HG02759 (cell line): ENCODE data around the gene R3HDM2.

ENCODE experiments used
- ATAC-seq: cut with Tn5 transposase; IDR thresholded peaks from one replicate; pipeline ENCODE4 v1.9.1; 2021; ENCODE audit warnings: mild to moderate bottlenecking, moderate library complexity; ENCODE audit not compliant: unreplicated experiment

R3HDM2 gene

GRCh38 chr12:57233357-57234232 is 197.2 kb downstream of the R3HDM2 start:
- ATAC-seq = no peak

- no peak for ATAC-seq
Measured at GRCh38 chr12:57232156-57232756, 198.6 kb downstream of the R3HDM2 start.

GRCh38 chr12:57231276-57232021 is 199.4 kb downstream of the R3HDM2 start:
- ATAC-seq = no peak

GRCh38 chr12:57230381-57231155 is 200.3 kb downstream of the R3HDM2 start:
- ATAC-seq = no peak

GRCh38 chr12:57229634-57230380 is 201.0 kb downstream of the R3HDM2 start, which contains the start of gene SHMT2:
SHMT2 (plus strand) TSS chr12:57229711; CDS start chr12:57229779, 68 bp downstream.
- peak; percentile 64 for ATAC-seq

- ATAC-seq = peak; percentile 8
Measured at GRCh38 chr12:57229046-57229633, 201.7 kb downstream of the R3HDM2 start.

GRCh38 chr12:57227315-57228115 is 203.3 kb downstream of the R3HDM2 start:
- ATAC-seq = no peak

- ATAC-seq = no peak
Measured at GRCh38 chr12:57226588-57227314, 204.1 kb downstream of the R3HDM2 start.

GRCh38 chr12:57225680-57226210 is 205.1 kb downstream of the R3HDM2 start:
- ATAC-seq = no peak

- no peak for ATAC-seq
Measured at GRCh38 chr12:57224973-57225679, 205.7 kb downstream of the R3HDM2 start.

GRCh38 chr12:57224278-57224972 is 206.4 kb downstream of the R3HDM2 start:
- no peak for ATAC-seq

- no peak for ATAC-seq
Measured at GRCh38 chr12:57223191-57224165, 207.4 kb downstream of the R3HDM2 start.

GRCh38 chr12:57222286-57223190 is 208.3 kb downstream of the R3HDM2 start:
- no peak for ATAC-seq

GRCh38 chr12:57221169-57221917 is 209.5 kb downstream of the R3HDM2 start:
- no peak for ATAC-seq
